WI38 (cell line): Measurements from ENCODE around the gene SKA3.

Experiments
- H3K4me3 ChIP-seq: 2 replicates; pipeline ENCODE4 v1.5.1; 2011; ENCODE audit warnings: low read depth, mild to moderate bottlenecking, control low read depth, low read length
- TF ChIP-seq, protein P1 (sequence below): IDR thresholded peaks from 2 replicates; pipeline ENCODE4 v1.5.1; 2012; ENCODE audit warnings: low read depth, mild to moderate bottlenecking, control low read depth, low read length

SKA3 gene

GRCh38 chr13:21119526-21119925 is 56.8 kb downstream of the SKA3 start:
- H3K4me3 ChIP-seq: no peak overlapping the region
- TF ChIP-seq, protein P1, sequence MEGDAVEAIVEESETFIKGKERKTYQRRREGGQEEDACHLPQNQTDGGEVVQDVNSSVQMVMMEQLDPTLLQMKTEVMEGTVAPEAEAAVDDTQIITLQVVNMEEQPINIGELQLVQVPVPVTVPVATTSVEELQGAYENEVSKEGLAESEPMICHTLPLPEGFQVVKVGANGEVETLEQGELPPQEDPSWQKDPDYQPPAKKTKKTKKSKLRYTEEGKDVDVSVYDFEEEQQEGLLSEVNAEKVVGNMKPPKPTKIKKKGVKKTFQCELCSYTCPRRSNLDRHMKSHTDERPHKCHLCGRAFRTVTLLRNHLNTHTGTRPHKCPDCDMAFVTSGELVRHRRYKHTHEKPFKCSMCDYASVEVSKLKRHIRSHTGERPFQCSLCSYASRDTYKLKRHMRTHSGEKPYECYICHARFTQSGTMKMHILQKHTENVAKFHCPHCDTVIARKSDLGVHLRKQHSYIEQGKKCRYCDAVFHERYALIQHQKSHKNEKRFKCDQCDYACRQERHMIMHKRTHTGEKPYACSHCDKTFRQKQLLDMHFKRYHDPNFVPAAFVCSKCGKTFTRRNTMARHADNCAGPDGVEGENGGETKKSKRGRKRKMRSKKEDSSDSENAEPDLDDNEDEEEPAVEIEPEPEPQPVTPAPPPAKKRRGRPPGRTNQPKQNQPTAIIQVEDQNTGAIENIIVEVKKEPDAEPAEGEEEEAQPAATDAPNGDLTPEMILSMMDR: no peak

- TF ChIP-seq, protein P1: no peak
- H3K4me3 ChIP-seq: no peak overlapping the region
These were observed 58.2 kb downstream of the SKA3 start for GRCh38 chr13:21118180-21118579.

DNA sequence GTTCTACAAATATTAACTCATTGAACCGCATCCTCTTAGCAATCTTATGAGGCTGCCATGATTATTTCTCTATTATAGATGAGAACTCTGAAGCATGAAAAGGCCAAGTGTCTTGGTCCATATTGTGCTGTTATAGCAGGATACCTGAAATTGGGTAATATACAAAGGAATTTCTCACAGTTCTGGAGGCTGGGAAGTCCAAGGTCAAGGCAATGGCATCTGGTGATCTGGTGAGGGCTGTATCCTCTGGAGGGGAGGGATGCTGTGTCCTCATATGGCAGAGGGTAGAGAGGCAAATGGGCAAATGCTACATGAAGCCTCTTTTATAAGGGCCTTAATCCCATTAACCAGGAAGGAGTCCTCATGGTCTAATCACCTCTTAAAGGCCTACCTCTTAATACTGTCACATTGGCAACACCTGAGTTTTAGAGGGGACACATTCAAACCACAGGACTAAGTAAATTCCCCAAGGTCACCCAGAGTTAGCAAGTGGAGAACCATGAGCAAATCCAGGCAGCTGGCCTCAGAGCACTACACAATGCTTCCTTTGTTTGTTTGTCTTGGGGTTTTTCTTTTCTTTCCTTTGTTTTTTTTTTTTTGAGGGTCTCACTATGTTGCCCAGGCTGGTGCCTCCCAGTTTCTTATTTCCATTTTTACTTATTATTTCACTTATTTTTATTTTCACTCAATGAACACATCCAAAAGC is 59.1 kb downstream of the SKA3 start:
- H3K4me3 ChIP-seq: no peak overlapping the region
- TF ChIP-seq, protein P1: no peak

DNA sequence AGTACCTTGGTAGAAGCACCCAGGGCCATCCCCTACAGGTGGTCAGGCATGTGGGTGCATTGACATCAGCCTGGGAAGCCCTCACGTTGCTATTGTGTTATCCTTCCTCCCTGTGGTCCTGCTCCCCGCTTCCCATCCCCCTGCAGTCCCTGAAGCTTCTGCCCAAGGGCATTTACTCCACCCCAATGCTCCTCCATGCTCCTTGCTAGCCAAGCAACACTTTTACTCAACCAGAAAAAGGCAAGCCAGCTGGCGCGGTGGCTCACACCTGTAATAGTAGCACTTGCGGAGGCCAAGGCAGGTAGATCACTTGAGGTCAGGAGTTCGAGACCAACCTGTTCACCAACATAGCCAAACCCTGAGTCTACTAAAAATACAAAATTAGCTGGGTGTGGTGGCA is 60.2 kb downstream of the SKA3 start:
- TF ChIP-seq, protein P1: no peak
- H3K4me3 ChIP-seq: no peak overlapping the region

DNA sequence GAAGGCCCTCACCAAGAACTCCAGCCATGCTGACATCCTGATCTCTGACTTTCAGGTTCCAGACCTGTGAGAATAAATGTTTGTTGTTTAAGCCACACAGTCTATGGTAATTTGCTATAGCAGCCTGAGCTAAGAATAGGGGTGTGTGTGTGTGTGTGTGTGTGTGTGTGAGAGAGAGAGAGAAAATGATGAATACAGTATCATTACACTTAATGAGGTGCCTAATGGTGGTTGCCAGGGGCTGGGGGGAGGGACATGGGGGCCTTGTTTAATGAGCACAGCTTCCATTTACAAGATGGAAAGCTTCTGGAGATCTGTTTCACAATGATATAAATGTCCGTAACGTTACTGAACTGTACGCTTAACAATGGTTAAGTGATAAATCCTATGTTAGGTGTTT is 61.1 kb downstream of the SKA3 start:
- TF ChIP-seq, protein P1: no peak

GRCh38 chr13:21111546-21111945 is 64.8 kb downstream of the SKA3 start:
- TF ChIP-seq, protein P1: no peak
- no peak overlapping the region for H3K4me3 ChIP-seq

More for the DNA sequence above, 61.1 kb downstream of the SKA3 start:
- H3K4me3 ChIP-seq: no peak overlapping the region

- H3K4me3 ChIP-seq: no peak overlapping the region
- TF ChIP-seq, protein P1: no peak
These were observed 67.2 kb downstream of the SKA3 start for GRCh38 chr13:21109168-21109567.
